Activated T-helper 1 cell treated with Interleukin-2 at 50 U/mL for 16 hours (primary cell): ENCODE data around the gene SFT2D2.

Experiments
- DNase-seq: peaks from one replicate; pipeline ENCODE4 v3.0.0-alpha.2; 2020; ENCODE audit warnings: low read depth

SFT2D2 gene

GRCh38 chr1:168223681-168224540 lies 1.9 kb upstream of the SFT2D2 start:
- DNase-seq: no peak

GRCh38 chr1:168224991-168225390 lies 813 bp upstream of the SFT2D2 start:
- no peak for DNase-seq

DNA sequence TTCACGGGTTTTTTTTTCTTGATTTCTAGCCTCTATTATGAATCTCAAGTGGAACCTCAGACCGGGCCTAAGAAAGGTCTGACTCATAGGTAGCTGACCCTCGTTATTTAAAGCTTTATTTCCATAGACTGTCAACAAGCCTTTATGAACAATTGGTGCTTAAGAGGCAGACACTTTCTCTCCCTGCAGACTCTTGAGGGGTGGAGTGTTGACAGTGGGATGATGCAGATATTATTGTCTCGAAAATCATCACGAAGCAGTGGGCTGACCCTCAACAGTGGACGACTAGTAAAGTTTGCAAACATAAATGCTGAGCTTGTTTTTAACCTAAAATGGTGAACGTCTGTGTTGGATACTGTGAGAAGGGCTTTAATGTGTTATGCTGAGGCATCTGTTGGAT lies 1.8 kb downstream of the SFT2D2 start:
- no peak for DNase-seq

- DNase-seq: no peak
These were observed 4.1 kb downstream of the SFT2D2 start for GRCh38 chr1:168229893-168230292.

DNA sequence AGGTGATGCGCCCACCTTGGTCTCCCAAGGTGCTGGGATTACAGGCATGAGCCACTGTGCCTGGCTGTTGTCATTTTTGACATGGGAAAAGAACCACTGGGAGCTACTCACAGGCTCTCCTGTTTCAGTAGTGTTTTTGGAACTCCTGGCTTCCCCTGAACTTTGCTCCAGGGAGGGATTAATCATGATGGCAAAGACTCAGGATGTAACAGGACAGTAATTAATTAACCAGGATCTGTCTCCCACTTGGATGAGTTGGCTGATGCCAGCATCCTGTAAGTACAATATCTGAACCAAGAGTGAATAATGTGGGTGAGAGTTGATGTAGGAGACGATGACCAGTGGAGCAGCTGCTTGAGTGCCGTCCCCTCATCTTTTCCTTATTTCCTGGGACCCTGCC lies 4.9 kb downstream of the SFT2D2 start:
- no peak for DNase-seq

DNA sequence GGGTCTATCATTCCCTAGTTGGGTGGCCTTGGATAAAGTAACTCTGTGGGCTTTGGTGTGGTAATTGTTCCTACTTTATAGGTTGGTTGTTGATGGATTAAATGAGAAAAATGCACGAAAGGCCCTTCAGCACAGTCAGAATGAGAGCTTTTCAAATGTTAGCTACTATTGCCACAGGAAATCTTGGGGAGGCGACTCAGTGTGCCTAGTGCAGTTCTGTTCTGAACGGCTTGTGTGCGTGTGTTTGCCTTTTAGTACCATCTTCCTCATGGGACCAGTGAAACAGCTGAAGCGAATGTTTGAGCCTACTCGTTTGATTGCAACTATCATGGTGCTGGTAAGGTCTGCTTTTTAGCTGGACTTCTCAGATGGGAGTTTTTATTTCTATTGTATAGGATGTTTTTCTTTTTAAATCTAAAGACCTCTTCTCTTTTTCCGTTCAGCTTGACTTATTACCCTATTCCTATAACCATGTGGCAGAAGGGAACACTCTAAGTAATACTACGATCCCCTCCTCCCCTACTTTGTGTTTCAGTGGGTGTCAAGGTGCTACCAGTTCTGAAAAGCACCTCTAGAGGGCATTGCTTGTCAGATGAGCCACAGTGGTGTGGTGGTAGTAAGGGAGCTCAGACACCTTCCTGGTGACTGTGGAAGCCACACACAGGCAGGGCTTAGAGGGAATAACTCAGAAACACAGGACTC lies 9.2 kb downstream of the SFT2D2 start:
- peak; percentile 4 for DNase-seq

DNA sequence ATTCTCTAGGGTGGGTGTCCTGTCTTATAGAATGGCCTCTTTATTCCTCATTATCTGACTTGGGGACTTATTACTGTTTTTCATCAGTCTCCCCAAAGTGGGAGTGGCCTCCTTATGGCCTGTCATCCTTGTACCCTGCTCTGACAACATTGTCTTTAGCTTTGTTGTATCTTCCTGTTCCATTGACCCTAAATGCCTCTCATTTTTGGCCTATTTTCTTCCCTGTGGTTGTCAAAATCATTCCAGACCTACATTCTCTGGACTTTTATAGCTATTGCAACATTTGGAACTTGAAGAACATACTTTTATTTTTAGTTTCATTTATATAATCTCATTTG lies 9.7 kb downstream of the SFT2D2 start:
- no peak for DNase-seq

- DNase-seq: no peak
These were observed 10.1 kb downstream of the SFT2D2 start for GRCh38 chr1:168235937-168236336.

GRCh38 chr1:168236836-168237611 lies 11.2 kb downstream of the SFT2D2 start:
- no peak for DNase-seq

GRCh38 chr1:168243198-168243597 lies 17.4 kb downstream of the SFT2D2 start:
- DNase-seq: no peak

GRCh38 chr1:168243636-168244212 lies 17.9 kb downstream of the SFT2D2 start:
- no peak for DNase-seq

DNA sequence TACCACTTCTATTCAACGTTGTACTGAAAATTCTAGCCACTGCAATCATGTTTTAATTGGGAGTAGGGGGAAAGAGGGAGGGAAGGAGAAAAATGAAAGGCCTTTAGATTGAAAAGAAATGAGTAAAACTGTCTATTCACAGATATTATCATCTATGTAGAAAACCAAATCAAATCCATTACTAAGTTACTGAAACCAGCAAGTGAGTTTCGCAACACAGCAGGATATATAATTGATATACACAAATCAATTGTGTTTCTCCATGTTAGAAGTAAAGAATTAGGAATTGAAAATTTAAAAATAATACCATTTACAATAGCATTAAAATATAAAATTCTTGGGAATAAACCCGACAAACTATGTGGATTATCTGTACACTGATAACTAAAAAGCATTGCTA lies 19.2 kb downstream of the SFT2D2 start:
- no peak for DNase-seq

DNA sequence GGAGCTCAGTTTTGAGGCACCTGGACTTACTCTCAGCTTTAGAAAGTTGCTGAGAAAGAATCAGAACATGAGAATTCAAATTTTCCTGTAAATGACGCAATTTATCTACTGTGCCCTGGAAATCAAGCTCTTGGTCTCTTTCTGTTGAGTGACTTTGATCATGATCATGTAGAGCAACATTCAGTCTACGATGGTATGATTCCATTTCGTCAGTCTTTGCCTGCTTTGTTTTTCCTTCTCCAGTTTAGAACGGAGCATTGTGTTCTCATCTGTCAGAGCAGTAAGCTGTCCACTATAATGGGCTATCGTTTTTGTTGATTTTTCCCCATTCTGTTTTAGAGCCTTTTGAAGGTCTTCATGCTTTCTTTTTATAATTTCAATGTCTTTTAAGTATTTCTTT lies 20.7 kb downstream of the SFT2D2 start:
- no peak for DNase-seq

DNA sequence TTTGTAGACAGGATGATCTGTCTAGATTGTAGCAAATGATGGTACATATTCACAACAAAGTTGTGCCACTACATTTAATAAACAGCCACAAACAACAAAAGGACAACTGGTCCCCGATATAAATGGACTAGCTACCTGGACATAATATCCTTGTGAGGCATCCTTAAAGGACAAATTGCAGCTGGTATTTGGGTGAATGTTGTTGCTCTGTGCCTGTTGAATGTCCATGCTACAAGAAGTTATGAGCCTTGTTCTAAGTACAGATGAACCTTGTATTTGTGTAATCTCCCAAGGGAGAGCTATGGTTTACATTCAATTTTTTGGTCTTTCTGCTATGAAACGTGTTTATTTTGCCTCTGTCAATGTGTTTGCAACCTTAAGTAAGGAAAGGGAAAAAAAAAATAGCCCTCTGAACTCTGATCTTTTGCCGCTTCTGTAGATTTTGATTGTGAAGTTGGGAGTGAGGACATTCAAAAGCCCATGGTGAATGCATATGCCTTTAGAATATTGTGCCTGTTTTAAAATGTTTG lies 26.5 kb downstream of the SFT2D2 start:
- no peak for DNase-seq

- DNase-seq: no peak
These were observed 30.4 kb downstream of the SFT2D2 start for GRCh38 chr1:168256164-168256563.

DNA sequence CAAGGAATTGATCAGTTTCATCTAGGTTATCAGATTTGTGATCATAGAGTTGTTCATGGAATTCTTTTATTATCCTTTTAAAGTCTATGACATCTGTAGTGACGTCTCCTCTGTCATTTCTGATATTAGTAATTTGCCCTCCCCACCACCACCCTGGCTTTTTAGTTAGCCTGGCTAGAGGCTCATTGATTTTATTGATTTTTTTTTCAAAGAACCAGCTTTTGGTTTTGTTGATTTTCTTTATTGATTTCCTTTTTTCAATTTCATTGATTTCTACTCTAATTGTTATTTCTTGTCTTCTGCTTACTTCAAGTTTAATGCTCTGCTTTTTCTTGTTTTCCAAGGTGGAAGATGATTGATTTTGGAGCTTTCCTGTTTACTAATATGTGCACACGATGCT lies 31.6 kb downstream of the SFT2D2 start:
- DNase-seq: no peak

GRCh38 chr1:168259567-168259966 lies 33.8 kb downstream of the SFT2D2 start:
- no peak for DNase-seq

DNA sequence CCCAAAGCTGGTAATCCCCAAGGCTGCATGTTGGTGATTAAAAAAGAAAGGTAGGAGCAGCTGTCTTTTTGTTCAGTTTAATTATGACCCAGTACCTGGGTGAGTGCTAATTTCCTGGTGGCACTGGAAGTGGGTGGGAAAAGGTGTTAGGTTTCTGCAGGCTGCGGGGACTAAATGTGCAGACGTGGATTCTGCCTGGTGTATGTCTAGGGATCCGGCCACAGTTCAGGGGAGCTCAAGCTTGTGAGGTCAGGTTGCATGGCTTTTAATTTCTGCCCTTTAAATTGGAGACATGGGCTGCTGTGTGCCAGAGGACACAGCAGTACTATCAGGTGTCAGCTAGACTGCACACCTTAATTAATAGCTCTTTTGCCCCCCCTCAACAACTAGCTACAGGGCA lies 34.6 kb downstream of the SFT2D2 start:
- no peak for DNase-seq

GRCh38 chr1:168261390-168261789 lies 35.6 kb downstream of the SFT2D2 start:
- DNase-seq: no peak

DNA sequence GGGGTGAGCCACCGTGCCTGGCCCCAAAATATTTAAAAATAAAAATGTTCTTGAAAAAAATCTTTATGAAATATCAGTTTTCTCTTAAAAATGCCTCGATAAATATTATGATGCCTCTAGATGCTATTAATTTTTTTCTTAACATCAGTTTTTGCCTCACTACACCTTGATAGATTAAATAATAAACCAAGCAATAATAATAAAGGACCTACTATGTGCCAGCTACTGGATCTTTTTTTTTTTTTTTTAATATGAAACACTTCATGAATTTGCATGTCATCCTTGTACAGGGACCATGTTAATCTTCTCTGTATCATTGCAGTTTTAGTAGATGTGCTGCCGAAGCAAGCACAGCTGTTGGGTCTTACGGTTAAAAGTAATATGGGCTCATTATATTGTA lies 37.3 kb downstream of the SFT2D2 start:
- DNase-seq: no peak

DNA sequence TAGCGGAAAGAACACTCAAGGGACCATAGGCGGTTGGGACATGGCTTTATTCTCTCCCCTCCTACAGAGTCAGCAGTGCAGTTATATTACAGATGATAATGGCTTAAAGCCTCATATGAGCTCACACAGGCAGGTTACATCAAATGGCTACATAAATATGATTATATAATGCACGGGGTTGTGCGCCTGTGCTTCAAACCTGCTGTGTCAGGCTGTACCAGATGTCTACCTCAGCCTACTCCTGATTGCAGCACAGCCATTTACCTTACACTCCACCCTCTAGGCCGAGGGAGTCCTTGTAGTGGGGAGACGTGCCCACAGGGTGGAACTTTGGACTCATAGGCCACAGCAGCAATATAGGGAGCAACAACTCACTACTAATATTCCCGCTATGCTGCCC lies 38.5 kb downstream of the SFT2D2 start:
- no peak for DNase-seq

DNA sequence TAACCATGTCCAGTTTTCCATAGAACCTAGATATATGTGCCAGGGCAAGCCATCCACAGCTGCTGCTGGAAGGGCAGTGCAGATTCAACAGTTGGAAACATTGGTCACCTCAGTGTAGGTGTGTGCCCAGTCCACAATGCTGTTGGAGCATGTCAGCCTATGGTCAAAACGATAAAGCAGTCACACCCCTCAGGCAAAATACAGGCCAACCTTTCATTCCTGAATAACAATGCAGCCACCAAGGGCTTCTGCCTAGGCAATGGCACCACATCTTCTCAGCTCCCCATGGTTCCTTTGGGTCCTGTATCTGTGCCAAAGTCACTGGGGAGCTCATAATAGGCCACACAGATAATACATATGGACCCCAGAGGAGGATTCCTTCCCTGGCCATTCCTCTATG lies 39.8 kb downstream of the SFT2D2 start:
- DNase-seq: no peak
